Activated T-cell treated with anti-CD3 and anti-CD28 coated beads for 4 hours (primary cell): ENCODE data around the gene CENPE.
A peak's percentile ranks its signal among the peaks of the same experiment; 100 is the strongest.
"Not testable (repeated sequence)": the region's sequence is repeated elsewhere in the genome, so short reads cannot be mapped to it uniquely, and the experiment has no call there.

Experiments used
- DNase-seq: peaks from one replicate; pipeline ENCODE4 v3.0.0-alpha.2; 2020

The CENPE gene

GRCh38 chr4:103198111-103198765 is at the start of gene CENPE:
TSS of gene CENPE (minus strand) at chr4:103198343. CDS start at chr4:103198319, 24 bp downstream.
- DNase-seq = peak; percentile 77

DNA sequence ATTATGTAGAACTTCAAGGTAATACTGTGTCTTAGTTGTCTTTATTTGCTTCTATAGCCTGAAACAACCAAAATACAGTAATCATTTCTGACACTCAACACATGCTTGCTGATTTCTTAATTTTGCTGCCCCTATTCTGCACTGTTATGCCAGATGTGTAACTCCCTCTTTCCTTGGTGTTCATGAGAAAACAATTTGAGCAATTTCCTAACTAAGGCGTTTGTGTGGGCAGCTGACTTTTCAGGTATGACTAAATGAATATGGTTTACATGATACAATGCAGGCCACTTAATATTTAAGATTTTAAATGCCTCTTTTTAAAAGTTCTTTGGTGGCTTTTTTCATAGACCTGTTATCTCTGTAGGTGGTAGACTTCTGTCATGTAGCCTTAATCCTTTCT is 46.1 kb upstream of the CENPE start:
- no peak for DNase-seq

GRCh38 chr4:103230938-103231337 is 32.8 kb upstream of the CENPE start:
- not testable (repeated sequence) for DNase-seq

GRCh38 chr4:103223556-103223955 is 25.4 kb upstream of the CENPE start:
- DNase-seq = not testable (repeated sequence)

- DNase-seq = no peak
Observed at GRCh38 chr4:103207673-103208072, 9.5 kb upstream of the CENPE start.

DNA sequence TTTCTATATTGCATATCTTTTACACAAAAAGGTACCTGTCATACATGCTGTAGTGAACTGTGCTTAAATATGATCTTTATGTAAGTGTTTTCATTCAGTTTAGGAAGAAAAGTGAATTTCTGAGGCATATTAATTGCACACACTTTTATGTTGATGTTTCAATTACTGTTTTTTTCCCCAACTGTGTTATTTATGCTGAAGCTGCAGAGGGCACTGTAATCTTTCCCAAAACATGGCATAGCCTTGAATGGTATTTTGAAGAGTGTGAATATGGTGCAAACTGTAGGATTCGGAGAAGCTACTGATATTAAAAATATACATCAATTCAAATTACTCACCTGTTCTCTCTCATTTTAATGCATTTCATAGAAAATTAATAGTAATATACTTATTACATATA is 6.0 kb upstream of the CENPE start:
- no peak for DNase-seq

- DNase-seq = no peak
Observed at GRCh38 chr4:103201724-103202123, 3.6 kb upstream of the CENPE start.

- DNase-seq = no peak
Observed at GRCh38 chr4:103201253-103201652, 3.1 kb upstream of the CENPE start.

DNA sequence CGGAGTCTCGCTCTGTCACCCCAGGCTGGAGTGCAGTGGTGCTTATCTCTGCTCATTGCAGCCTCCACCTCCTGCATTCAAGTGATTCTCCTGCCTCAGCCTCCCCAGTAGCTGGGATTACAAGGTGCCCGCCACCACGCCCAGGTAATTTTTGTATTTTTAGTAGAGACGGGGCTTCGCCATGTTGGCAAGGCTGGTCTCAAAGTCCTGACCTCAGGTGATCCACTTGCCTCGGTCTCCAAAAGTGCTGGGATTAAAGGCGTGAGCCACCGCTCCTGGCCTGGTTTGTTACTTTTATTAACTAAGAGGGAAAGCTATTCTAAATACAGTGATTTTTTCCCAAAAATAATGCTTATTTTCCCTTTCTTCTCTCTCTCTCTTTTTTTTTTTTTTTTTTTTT is 866 bp upstream of the CENPE start:
- no peak for DNase-seq

DNA sequence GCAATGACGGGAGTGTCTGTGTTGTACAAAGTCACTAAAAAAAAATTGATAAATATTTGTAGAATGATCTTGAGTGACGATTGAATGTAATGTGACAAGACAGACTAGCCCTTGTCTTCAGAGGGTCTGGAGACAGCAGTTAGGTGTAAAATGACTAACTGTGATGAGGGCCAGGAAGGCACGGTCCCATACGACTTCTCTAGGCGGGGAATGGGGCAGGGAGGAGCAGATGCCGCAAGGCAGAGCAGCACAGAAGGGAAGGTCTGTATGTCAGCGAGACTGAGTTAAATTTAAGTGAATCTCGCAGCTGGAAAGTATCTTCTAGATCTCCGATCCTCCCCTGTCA is 405 bp downstream of the CENPE start:
- no peak for DNase-seq

- DNase-seq = no peak
Observed at GRCh38 chr4:103193457-103193856, 4.7 kb downstream of the CENPE start.

GRCh38 chr4:103171006-103171405 is 27.1 kb downstream of the CENPE start:
- no peak for DNase-seq

DNA sequence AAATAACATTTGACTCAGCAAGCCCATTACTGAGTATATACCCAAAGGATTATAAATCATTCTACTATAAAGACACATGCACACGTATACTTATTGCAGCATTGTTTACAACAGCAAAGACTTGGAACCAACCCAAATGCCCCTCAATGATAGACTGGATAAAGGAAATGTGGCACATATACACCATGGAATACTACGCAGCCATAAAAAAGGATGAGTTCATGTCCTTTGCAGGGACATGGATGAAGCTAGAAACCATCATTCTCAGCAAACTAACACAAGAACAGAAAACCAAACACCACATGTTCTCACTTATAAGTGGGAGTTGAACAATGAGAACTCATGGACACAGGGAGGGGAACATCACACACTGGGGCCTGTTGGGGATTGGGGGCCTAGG is 28.4 kb downstream of the CENPE start:
- not testable (repeated sequence) for DNase-seq

- no peak for DNase-seq
Observed at GRCh38 chr4:103168993-103169392, 29.1 kb downstream of the CENPE start.

- DNase-seq = no peak
Observed at GRCh38 chr4:103162176-103162575, 36.0 kb downstream of the CENPE start.

DNA sequence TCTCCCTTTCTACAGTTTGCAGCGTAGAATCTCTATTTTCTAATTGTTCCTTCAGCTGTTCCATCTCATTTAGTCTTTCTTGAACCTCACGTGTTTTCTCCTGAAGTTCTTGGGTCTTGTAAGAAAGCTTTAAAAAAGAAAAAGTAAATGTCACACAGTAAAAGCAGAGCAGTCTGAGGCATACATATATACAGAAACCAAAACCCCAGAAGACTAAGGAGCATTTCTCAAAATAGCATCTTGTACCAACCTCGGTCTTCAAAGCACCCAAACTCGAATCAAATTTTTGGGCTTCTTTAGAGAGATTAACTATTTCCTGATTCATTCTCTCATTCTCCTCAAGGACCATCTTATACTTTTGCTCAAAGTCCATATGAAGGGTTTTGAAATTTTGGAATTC is 39.4 kb downstream of the CENPE start:
- no peak for DNase-seq

DNA sequence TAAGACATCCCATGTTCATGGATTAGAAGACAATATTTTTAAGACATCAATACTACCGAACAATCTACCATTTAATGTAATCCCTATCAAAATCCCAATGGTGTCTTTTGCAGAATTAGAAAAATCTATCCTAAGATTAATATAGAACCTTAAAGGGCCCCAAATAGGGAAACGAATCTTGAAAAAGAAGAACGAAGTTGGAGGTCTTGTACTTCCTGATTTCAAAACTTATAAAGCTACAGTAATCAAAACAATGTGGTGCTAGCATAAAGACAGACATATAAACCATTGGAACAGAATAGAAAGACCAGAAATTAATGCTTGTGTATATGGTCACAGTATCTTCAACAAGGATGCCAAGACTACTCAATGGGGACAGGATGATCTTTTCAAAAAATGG is 42.0 kb downstream of the CENPE start:
- no peak for DNase-seq

GRCh38 chr4:103152381-103152780 is 45.8 kb downstream of the CENPE start:
- DNase-seq = no peak

DNA sequence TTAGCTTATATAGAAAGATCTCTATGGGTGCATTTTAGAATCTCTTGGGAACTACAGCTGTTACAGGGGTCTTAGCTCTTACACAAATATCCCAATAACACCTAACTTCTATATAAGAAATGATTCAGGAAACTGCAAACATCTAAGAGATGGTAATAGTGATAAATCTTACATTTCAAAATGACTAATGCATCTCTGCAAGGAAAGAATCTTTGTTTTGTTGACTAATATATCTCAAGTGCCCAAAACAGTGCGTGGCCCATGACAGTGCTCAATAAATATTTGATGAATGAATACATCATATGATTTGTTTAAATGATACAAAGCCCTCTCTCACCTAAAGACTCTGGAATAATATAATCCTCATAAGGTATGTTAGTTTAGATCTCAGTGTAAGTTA is 47.5 kb downstream of the CENPE start:
- no peak for DNase-seq

DNA sequence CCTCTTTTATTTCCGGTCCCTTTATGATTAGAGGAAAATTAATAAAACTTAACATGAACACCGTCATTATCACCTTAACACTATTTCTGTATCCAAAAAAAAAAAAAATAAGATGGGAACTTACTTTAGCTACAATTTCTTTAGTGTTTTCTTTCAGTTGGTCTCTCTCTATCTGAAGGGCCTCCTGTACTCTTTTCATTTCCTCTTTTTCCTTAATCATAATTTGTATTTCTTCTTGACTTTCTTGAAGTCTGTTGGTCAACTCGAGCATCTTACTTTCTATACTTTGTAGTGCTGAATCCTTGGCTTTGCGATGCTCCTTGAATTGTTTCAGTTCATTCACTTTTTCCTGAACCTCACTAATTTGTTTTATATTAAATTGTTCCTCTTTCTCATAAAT is 53.2 kb downstream of the CENPE start:
- no peak for DNase-seq

DNA sequence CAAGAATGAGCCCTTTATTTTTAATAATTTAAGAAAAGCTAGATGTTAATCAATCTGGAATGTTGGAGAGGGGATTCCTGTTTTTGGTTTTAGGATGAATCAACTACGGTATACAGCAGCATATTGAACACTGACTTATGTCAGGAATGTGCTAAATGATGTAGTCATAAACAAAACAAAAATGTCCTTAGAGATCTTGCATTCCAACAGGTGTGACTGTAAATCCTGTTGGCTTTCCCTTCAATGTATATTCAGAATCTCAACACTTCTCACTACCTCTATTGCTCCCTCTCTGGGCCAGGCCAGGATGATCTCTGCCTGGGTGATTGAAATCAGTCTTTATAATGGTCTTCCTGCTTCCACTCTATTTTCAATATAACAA is 60.7 kb downstream of the CENPE start:
- no peak for DNase-seq

DNA sequence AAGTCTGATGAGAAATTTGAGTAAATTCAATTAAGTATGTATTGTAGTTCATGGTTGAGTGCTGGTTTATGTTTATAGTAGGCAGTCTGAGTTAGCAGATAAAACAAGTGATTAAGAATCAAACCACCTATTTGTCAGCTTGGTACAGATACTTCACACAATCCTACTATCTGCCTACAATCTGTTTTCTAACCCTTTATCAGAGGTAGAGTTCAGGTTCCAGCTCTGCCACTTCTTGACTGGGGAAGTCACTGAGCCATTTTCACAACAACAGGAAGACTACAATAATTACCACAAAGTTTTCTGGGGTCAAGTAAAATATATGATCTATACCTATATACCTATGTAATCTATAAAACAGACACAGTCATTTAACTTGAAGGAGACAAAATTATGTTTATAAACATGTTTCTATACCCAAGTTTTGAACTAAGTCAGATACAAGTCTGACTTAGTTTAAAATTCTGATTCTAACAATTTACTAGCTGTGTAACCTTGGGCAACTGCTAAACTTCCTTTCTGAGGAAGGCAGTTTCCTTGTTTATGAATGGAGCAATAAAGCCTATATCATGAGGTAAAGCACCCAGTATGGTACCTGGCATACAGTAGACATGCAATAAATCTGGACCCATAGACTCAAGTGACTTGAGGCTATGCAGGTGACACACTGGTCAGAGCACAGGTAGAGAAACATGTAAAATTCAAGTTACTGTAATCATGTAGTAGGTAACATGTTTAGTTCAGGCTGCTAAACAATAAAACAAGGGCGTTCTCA is 61.3 kb downstream of the CENPE start:
- no peak for DNase-seq

GRCh38 chr4:103129174-103129573 is 69.0 kb downstream of the CENPE start:
- DNase-seq = no peak

DNA sequence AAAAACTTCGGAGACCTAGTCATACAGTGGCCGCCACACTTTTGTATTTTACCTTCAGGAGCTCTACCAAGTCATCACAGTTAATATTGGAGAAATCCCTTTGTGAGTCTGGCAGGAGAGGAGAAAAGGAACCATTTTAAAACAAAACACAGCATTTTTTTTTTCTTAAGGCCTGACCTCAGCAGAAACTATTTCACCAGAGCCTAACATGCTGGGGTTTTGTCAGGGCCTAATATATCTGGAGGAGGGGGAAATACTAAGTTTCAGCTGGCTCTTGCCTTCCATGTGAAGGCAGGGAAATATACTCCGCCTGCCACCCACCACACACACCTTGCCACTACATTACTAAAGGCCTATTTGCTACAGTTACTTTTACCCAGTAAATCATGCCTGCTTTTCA is 72.0 kb downstream of the CENPE start:
- no peak for DNase-seq

DNA sequence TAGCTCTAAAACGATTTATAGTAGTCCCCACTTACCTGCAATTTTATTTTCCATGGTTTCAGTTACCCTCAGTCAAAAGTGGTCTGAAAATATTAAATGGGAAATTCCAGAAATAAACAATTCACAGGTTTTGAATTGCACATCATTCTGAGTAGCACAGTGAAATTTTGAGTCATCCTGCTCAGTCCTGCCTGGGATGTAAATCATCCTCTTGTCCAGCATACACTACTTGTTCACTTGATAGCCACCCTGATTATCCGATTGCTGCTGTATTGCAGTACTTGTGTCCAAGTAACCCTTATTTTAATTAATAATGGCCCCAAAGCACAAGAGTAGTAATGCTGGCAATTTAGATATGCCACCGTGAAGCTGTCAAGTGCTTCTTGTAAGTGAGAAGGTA is 75.0 kb downstream of the CENPE start:
- no peak for DNase-seq
